NCI-H526 (cell line): ENCODE results near the gene DNAH9.
"Not testable (repeated sequence)": the region's sequence is repeated elsewhere in the genome, so short reads cannot be mapped to it uniquely, and the experiment has no call there.

Experiments used
- DNase-seq, 2 experiments: peaks; one replicate each; lab custom pipeline; 2025; lab: John Stamatoyannopoulos, UW

Gene DNAH9

DNA sequence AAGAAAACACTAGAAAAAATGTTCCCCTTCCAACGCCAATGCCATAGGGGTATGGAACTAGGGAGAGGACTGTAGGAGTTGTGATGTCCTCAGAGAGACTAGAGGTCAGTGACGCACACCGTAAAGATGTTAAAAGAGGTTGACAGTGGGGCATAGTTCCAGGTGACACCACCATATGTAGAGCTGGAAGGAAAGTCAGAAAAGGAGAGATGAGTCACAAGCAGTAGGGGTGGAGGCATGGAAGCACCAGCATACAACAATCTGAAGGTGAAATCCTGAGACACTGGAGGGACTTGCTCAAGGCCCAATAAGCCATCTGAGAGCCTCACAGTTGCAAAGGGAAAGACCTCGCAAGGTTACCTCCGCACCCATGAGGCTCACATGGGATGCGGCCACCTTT is 323.0 kb downstream of the DNAH9 start:
- DNase-seq = no peak

DNA sequence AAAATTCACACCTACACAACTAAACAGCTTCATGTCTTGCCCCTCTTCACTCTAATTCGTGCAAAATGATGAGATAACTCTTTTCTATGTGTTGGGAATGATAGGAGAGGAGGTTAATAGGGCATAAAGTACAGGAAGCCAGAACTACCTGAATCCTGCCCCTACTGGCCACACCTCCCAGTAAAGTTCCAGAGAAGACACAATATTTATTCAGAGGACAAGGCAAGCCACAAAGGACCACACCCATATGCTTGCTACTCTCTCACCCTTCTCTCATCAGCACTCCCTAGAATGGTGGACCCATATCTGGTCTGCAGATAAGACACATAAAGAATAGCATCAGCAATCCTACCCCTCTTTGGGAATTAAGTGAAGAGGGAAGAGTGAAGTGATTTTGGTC is 324.4 kb downstream of the DNAH9 start:
- DNase-seq = no peak

DNA sequence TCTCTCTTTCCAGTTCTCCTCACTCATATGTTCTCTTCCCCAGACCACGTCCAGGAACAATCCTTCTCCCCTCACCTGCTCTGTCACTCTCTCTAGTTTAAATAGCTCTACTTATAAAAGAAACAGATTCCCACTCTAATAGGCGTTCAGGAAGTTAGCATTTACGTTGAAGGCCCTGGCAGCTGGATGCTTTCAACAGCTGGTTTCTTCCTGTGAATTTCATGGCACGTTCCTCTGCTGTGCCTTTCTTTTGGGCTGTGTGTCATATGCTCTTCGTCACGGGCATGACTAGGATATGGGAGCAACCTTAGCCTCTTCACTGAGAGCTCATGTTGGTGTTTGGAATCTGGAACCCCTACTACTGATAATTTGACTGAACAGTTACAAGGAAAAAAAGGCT is 325.8 kb downstream of the DNAH9 start:
- DNase-seq = no peak

DNA sequence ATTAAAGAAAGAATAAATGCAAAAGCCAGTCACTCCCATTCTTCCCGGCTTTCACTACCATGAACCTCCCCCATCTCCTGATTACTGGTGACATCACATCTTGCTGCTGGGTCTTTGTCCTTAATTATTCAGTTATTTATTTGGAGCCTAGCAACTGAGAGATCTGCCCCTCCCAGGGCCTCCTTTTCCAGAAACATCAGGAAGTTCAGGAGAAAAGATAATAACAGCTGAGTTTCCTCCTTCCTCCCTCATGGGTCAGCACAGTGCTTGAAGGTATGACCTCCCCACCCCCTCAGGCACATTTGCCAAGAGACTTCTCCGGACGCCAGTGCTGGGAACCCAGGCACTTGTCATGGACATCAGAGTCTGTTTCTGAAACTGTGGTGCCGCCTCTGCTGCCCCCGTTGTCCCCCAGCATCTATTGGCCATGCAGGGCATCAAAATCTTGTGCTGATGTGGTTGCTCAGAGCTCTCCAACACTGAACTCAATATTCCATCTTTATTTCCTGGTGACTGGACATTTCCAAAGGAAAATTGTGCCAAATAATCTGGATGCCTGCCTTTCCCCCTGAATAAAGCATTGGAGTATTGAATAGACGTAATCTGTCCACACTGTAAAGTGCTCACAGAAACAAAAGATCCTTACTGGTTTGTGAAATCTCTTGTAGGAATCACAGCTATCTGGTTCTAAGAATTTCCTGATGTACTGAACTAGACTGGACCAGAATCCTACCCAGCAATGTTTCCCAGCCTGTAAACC is 327.2 kb downstream of the DNAH9 start:
- DNase-seq = no peak

DNA sequence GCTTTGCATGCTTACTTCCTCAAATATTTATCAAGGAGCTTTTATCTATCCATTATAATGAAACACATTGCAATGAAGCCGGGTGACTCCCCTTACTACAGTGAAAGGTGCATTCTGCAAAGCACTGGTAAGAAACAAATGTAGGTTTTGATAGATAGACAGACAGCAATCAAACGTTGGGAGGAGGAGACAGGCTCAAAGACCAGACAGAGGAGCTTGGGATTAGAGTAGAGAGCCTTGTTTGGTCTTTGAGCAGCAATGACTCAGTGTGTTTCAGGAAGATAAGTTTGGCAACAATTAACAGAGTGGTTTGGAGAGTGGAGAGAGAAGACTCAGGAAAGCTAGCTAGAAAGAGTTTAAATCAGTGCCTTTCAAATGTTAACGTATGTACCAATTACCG is 330.2 kb downstream of the DNAH9 start:
- DNase-seq = no peak

DNA sequence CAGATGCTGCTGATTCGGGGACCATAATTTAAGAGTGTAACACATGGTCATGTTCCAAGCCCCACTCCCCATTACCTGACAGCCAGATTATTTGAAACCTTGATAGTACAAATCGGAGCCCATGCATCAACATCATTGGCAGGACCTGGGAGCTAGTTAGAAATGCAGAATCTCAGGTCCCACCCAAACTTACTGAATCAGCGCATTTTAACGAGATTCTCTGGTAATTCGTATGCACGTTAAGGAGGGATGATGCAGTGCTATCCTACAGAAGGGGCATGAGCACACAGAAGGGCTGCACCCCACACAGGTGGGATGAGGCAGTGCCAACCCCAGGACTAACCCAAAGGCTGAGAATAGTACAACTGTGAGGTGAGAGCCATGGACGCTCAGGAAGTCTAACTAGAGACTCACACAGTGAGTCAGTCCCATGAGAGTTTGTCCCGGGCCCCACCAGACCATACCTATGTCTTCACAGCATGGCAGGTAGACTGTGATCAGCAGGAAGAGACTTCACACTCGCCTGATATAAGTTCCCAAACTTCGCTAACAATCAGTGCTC is 334.1 kb downstream of the DNAH9 start:
- no peak for DNase-seq

DNA sequence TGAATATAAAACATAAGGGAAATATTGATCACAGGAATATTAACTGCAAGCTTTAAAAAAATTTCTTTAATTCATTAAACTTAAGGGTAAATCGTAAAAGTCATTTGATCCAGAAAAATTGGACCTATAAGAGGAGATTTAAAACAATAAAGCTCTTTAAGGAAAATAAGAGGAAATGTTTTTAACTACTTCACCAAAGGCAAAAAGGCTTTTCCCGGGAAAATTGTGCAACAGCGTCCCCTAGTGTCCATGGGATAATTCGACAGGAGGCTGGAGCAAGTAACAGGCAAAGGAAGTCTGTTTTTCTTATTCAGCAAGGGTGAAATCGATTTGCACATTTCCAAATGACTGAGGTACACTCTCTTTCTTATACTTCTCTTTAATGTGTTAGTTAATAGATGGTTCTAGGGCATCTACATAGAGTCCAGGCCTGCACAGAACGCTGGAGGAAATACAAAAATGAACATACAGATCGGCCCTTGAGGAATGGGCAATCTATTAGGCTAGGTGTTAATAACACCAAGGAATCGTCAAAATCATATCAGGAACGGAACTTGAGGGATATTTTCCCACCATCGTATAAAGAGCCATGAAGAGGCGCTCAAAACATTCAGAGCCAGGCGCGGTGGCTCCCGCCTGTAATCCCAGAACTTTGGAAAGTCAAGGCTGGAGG is 337.6 kb downstream of the DNAH9 start:
- DNase-seq = peak; percentile 17 to 46

DNA sequence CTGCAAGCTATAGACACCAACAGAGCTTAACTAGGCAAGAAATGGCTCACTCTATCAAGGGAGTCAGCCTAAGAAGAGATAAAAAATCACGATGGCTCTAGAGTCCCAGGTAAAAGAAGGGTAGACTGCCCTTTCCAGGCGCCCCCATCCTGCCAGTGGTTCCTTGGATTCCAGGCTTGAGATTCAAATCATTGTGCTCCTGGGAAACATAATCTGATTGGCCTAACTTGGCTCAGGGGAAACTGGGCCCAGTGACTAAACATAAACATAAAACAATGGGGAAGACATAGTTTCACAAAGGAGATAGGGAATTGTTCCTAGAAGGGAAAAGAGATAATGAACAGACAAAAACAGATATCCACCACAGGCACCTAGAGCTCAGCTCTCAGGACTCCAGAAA is 342.6 kb downstream of the DNAH9 start:
- DNase-seq = no peak

DNA sequence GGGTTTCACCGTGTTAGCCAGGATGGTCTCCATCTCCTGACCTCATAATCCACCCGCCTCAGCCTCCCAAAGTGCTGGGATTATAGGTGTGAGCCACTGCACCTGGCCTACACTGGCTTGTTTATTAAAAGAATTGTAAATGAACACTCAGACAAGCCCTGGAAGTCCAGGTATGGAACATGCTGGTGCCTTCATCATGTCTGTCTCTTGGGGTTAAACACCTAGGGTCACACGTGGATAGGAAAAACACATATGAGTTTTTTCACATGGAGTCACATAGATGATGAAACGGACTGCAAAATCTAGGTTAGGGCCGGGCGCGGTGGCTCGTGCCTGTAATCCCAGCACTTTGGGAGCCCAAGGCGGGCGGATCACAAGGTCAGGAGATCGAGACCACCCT is 344.8 kb downstream of the DNAH9 start:
- not testable (repeated sequence) for DNase-seq

DNA sequence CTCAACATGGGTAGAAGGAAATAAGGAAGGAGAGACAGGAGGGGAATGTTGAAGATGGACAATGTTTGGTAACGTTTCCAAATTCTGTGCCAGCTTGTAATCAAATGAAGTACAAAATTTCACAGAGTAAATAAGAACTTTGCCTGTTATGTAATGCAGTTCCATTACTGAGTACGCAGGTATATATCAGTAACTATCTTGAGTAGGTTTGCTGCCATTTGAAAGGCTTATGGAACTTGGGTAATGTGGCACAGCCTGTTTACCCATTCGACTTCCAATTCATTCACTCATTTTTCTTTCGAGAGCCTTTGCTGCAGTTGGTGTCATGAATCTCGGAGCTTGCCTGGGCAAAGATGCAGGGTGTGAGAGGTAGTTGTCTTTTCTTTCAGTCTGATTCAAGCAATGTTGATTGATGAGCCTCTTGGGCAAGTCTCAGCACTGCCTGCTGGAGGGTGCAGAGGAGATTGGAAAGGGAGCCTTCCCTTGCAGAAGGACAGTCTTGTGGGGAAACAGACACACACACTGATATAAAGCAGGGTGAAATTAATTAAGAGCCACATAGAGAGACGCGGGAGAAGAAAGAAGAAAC is 345.6 kb downstream of the DNAH9 start:
- DNase-seq = no peak

DNA sequence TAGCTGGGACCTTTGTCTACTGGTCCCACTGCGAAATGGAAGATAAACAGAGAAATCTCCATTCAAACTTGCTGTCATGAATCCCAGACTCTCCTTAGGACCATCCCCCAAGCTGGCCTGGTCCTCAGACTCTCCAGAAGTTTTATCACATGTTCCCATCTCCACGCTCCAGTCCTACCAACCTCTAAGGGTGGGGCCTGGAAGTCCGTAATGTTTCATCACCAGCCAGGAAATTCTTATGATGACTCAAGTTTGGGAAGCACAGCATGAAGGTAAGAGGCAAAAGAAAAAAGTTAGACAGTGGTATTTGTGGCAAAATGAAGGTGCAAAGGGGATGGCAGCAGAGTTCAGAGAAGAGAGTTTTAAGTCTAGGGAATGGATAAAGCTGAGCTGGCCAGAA is 346.3 kb downstream of the DNAH9 start:
- no peak for DNase-seq

DNA sequence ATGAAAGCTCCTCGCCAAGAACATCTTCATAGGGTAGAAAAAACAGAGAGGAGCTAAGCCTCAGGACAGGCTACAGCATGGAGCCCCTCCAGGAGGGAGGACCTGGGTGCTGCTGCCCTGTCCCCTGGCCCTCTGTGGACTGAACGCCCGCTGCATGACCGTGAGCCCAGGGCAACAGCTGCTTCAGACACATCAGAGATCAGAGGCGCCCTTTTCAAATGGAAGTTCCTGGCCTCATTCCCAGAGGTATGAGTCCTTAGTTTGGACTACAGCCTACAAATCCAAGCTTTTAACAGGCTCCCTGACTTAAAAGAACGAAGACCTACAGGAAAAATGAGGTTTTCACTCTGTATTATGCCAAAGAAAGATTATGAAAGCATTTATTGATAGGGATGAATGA is 350.5 kb downstream of the DNAH9 start:
- no peak for DNase-seq

DNA sequence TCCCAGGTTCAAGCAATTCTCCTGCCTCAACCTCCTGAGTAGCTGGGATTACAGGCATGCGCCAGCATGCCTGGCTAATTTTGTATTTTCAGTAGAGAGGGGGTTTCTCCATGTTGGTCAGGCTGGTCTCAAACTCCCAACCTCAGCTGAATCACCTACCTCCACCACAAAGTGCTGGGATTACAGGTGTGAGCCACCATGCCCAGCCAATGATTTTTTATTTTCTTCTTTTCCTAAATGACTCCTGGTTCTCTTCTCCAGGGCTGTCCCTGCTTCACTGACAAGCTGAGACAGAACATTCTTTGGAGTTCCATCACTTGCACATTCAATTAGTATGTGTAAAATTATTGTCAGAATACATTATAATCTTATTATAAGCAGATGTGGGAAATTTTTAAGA is 351.3 kb downstream of the DNAH9 start:
- not testable (repeated sequence) for DNase-seq

DNA sequence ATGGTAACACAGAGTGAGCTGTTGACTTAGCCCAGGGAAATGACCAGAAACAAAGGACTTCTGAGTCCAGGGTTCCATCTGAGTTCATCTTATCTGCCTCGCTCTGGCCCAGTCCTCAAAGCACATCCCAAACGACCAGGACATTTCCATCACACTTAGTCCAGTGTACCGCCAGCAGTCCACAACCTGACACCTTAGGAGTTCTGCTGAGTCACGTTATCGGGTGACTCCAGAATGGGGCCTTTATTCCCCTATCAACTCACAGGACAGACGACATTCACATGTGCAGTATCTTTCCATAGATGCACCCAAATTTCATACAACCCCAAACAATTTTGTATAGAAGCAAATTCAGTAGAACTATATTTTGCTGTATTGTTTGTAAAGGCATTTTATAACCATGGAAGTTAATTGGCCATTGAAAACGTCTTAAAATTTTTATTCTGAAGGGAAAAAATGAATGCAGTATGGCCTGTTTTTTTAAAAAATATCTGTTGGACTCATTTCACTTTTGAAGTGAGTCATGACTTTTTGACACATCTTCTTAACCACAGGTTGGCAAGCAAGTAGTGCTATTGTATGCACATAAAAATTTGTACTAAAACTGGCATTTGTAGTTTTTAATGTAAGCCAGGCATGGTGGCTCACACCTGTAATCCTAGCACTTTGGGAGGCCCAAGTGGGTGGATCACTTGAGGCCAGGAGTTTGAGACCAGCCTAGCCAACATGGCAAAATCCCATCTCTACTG is 352.7 kb downstream of the DNAH9 start:
- no peak for DNase-seq

DNA sequence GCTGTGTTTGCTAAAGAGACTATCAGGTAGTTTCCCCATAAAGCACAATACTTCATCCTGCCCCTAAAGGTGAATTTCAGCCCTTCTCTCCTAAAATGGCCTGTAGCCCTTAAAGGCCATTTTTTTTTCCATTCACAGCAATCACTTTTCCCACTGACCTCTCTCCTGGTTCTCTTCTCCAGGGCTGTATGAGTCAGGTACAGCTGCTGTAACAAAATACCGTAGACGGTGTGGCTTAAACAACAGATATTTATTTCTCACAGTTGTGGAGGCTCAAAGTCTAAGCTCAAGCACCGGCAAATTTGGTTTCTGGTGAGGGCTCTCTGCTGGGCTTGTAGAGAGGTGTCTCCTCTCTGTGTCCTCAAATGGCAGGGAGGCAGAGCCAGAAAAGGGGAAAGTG is 354.3 kb downstream of the DNAH9 start:
- no peak for DNase-seq

DNA sequence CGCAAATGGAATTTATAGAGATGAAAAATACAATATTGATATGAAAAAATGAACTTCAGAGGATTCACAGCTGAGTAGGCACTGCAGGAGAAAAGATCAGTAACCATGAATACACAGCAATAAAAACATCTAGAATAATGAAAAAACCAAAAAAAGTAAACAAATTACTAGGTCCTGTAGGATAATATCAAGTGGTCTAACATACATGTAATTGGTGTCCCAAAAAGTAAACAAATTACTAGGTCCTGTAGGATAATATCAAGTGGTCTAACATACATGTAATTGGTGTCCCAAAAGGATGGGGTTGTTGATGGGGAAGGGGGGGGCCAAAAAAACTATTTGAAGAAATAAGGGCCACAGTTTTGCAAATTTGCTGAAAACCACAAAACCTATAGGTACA is 355.7 kb downstream of the DNAH9 start:
- no peak for DNase-seq

DNA sequence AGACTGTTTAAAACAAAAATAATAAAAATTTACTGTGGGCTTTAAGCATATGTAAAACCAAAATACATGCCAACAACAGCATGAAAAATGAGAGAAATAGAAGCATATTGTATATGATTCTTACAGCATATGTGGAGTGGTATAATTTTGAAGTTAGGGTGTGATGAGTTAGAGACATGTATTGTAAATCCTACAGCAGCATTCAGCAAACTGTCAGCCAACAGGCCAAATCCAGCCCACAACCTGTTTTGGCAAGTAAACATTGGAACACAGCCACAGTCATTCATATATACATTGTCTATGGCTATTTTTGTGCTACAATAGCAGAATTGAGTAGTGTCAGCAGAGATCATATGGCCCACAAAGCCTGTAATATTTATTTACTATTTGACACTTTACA is 356.7 kb downstream of the DNAH9 start:
- no peak for DNase-seq

DNA sequence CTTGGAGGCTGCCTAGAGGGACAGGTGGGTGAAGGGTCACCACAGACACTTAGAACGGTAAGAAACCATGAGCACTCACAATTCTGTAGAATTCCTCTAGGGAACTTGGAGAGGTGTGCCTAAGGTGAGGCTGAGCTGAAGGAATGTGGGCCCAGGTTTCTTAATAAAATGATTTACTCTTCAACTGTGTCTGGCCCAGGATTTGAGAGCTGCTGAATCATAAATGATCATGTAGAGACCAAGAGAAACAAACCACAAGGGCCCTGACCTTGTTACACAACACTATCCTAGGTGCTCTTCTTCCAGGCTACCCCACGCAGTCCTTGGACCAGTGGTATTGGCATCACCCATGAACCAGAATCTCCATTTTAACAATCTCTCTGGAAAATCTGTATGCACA is 371.3 kb downstream of the DNAH9 start:
- no peak for DNase-seq

DNA sequence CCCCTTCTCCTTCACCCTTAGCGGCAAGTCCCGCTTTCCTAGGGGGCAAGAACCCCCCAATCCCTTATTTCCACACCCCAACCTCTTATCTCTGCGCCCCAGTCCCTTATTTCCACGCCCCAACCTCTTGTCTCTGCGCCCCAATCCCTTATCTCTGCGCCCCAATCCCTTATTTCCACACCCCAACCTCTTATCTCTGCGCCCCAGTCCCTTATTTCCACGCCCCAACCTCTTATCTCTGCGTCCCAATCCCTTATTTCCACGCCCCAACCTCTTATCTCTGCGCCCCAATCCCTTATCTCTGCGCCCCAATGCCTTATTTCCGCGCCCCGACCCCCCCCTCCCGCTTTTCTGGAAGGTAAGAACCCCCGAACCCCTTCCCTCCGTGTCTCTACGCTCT is 374.5 kb downstream of the DNAH9 start:
- DNase-seq = not testable (repeated sequence)

DNA sequence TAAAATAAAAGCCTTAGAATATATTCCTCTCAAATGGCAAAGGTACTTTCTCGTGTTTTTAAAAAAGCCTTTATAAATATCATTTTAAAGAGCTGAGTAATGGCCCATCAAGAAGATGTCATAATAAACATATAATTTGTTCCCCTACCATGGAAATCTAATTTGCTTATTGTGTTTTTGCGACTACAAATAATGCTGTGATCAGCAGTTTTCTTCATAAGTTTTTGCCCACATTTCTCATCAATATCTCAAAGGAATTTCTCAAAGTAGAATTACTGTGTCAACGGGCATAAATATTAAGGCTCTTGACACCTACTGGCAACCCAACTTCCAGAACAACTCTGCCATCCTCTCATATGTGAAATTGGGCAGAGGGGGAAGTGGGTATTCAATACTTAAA is 381.5 kb downstream of the DNAH9 start:
- DNase-seq = no peak

DNA sequence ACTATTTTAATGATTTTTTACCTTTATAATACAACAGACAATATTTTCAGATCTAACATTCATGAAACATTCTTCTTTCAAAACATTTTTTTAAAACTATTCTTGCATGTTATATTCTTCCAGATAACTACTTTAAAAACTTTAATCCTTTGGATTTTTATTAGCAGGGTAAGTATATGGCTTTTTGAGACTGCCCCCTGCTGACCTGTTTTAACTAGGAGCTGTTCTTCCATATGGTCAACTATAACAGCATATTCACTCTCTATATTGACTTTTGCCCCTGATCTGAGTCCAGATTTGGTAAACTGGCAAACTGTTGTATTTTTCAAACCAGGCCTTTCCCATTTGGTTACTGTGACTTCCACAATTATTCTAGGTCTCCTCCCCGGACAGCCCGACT is 382.5 kb downstream of the DNAH9 start:
- no peak for DNase-seq

DNA sequence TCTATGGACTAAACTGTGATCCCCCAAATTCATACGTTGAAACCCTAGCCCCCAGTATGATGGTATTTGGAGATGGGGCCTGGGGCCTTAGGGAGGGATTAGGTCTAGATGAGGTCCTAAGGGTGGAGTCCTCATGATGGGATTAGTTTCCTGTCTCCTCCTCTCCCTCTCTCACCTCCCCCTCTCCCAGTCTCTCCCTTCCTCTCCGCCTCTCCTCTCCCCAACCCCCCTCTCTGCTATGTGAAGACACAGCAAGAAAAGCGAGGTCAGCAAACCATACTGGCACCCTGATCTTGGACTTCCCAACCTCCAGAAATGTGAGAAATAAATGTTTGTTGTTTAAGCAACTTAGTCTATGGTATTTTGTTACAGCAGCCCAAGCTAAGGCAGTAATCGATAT is 383.6 kb downstream of the DNAH9 start:
- DNase-seq = no peak
